ENCODE results near the gene TUNAR. TPM values are rescaled to one million over a fixed set of nuclear protein-coding genes. Genes with fewer than 3 reads are reported as not detected.

The TUNAR gene
- polyA plus RNA-seq, 6 donors from 2014 or later, result 1.9 to 4.0 (median 2.2) TPM; not detected in 2

DNA sequence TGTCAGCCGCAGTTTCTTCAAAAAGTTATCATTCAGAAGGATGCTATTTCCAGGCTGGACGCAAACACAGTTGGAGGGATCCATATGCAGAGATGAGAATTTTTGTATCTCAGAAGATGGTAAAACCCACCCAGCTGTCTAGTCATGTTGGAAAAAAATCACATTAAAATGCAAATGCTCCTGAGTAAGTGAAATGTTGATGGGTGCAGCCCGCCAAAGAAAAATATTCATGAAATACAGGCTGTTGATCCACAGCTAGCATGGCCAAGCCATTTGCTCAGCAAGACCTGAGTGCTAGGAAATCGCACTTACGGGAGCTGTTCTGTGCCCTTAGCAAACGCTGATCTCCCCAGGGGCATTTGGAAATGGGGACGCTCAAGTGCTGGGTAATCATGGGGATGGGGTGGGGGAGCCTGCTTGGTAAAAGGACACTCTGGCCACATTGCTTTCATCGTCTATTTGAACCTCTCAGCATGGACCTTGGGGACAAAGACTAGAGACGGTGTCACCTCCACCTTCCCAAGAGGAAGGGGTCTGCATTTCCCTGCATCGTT lies 25.7 kb downstream of the TUNAR start:
- no peak for ATAC-seq (ENCODE audit: low read depth in 2 of 2)
- no peak for DNase-seq
- no peaks in the 10 kb centered on the region for H3K9me3 Mint-ChIP-seq
- no peak overlapping the region for H3K4me3 Mint-ChIP-seq
- H3K27me3 Mint-ChIP-seq, result peaks cover 12 to 40% (median 18%) of the 10 kb centered on the region in 3 donors
- H3K27ac Mint-ChIP-seq, result no peak overlapping the region
- H3K4me1 Mint-ChIP-seq, result peaks cover 0 to 4% (median 4%) of the 10 kb centered on the region in 3 donors
- peaks cover 9 to 22% of the 10 kb centered on the region in 2 donors for H3K36me3 Mint-ChIP-seq

DNA sequence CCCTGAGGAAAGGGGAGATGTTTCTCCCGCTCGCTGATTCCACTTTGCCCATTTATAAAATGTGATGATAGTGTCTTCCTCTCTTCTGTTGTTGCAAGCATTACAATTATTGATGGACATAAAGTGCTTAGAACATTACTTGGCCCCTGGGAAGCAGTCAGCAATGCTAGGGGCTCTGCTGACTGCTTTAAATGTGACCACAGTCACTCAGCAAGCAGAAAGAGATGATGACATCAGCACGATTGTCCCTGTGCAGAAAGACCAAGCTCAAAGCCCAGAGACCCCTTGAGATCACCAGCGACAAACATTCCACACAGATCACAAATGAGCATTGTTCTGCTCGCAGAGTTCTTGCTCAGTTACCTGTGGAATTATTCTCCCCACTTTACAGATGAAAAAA lies 26.5 kb downstream of the TUNAR start:
- Mint-ChIP-seq H3K4me1 (peaks cover 0 to 4% (median 4%) of the 10 kb centered on the region in 3 donors), H3K27ac (no peak overlapping the region)

DNA sequence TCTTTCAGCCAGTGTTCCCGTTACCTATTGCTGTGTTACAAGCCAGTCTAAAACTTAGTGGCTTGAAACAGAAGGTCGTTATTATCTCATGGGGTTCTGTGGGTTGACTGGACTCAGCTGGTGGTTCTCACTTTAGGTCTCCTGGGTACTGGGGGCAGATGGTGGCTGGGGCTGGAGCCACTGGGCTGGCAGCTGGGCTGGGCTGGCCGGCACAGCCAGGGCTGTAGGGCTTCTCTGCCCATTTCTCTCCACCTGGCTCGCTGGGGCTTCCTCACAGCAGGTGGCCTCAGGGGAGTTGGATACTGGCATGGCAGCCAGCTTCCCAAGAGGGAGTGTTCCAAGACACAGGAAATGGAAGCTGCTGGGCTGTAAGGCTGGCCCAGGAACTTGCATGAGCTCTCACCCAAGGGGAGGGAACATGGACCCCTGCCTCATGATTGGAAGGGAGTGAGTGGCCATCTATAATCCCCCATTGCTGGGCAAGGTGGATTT lies 27.0 kb downstream of the TUNAR start:
- H3K27me3 Mint-ChIP-seq, result peaks cover 8 to 32% (median 18%) of the 10 kb centered on the region in 3 donors
- no peak for ATAC-seq (ENCODE audit: low read depth in 2 of 2)
- DNase-seq, result no peak
- peaks cover 9 to 22% of the 10 kb centered on the region in 2 donors for H3K36me3 Mint-ChIP-seq
- no peaks in the 10 kb centered on the region for H3K9me3 Mint-ChIP-seq
- H3K4me3 Mint-ChIP-seq, result no peak overlapping the region
- peaks cover 0 to 4% (median 4%) of the 10 kb centered on the region in 3 donors for H3K4me1 Mint-ChIP-seq
- H3K27ac Mint-ChIP-seq, result no peak overlapping the region

More for the DNA sequence above, 26.5 kb downstream of the TUNAR start:
- ATAC-seq (ENCODE audit: low read depth in 2 of 2) (no peak), DNase-seq (no peak)
- peaks cover 9 to 22% of the 10 kb centered on the region in 2 donors for H3K36me3 Mint-ChIP-seq
- peaks cover 8 to 32% (median 18%) of the 10 kb centered on the region in 3 donors for H3K27me3 Mint-ChIP-seq
- no peak overlapping the region for H3K4me3 Mint-ChIP-seq
- no peaks in the 10 kb centered on the region for H3K9me3 Mint-ChIP-seq

DNA sequence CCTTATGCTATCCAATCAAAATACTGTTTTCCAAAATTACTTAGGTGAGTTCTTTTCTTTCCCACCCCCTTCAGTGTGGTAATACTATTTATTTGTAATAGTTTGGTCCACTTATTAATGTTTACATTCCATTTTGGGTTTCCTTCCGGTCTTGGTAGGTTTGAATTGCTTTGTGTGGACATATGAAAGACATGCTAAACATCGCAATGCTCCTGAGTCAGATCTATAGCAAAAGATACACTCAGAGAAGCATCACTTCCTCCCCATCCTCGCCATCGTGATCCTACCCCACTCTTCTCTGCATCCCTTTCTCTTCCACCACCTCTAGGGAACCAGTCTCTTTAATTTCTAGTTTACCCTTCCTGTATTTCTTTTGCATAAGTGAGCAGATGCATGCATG lies 30.0 kb downstream of the TUNAR start:
- Mint-ChIP-seq H3K4me3 (no peak overlapping the region), H3K27me3 (peaks cover 8 to 24% (median 11%) of the 10 kb centered on the region in 3 donors), H3K36me3 (peaks cover 3 to 12% of the 10 kb centered on the region in 2 donors), H3K9me3 (no peaks in the 10 kb centered on the region), H3K27ac (no peak overlapping the region), H3K4me1 (peaks cover 0 to 4% (median 2%) of the 10 kb centered on the region in 3 donors)
- ATAC-seq (ENCODE audit: low read depth in 2 of 2) (no peak), DNase-seq (no peak)

DNA sequence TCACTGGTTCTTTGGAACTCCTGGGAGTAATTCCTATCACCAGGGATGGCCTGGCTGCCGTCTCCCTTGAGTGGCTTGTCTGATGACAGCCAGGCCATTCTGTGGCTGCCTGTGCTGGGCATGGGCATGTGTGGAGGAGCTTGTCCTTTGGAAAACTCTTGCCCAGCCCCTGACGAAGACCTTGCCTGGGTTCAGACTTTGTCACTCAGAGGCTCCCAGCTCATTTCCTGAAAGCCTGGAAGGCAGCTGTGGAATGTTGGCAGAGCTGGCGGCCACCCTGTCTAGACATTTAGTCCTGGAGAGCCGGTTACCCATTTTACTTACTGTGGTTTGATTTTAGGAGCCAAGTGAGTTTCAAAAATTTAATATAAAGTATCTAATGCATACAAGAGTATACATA lies 34.0 kb downstream of the TUNAR start:
- ATAC-seq (ENCODE audit: low read depth in 2 of 2), result no peak
- H3K4me3 Mint-ChIP-seq, result no peak overlapping the region
- peaks cover 3 to 7% of the 10 kb centered on the region in 2 donors for H3K36me3 Mint-ChIP-seq
- no peaks in the 10 kb centered on the region for H3K9me3 Mint-ChIP-seq
- no peak overlapping the region for H3K27ac Mint-ChIP-seq
- DNase-seq, result no peak
- H3K27me3 Mint-ChIP-seq, result peaks cover 4 to 14% (median 6%) of the 10 kb centered on the region in 3 donors
- peaks cover 0 to 4% (median 0%) of the 10 kb centered on the region in 3 donors for H3K4me1 Mint-ChIP-seq

DNA sequence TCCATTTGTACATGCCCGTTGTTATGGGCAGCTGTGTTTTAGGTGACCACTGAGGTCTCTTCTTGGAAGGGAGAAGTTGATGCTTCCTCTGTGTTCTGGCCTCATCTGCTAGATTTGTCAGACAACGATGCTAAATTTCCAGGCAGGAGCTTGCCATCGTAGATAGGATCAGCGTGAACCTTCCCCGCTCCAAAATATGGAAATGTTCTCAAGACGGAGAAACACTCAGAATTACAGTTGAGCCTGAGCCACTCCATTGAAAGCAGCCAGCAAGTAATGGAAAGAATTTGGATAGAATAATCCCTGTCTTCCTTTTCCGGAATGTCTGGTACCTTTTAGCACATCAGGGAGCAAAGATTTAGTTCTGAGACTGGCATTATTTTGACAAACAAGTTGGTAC lies 34.8 kb downstream of the TUNAR start:
- peaks cover 0 to 4% (median 0%) of the 10 kb centered on the region in 3 donors for H3K4me1 Mint-ChIP-seq
- peaks cover 3 to 7% of the 10 kb centered on the region in 2 donors for H3K36me3 Mint-ChIP-seq
- no peaks in the 10 kb centered on the region for H3K9me3 Mint-ChIP-seq
- H3K27me3 Mint-ChIP-seq, result peaks cover 4 to 14% (median 6%) of the 10 kb centered on the region in 3 donors
- no peak for DNase-seq
- ATAC-seq (ENCODE audit: low read depth in 2 of 2), result no peak
- no peak overlapping the region for H3K4me3 Mint-ChIP-seq
- H3K27ac Mint-ChIP-seq, result no peak overlapping the region

DNA sequence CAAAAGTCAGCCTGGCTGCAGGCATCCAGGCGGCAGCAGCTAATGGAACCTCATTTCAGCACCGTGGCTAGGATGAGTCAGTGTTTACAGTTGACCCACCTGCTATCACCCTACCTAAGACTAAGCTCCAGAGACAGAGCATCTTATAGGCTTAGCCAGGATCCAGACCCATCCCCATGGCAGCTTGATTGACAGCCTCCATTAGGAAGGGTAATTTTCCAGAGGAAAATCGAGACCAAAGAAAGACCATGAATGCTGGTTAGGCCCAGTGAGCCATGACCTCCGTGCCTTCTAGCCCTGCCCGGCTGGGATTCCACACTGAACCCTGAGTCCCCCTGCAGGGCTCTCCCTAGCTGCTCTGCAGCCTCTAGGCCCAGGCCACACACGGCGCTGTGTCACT lies 38.7 kb downstream of the TUNAR start:
- ATAC-seq (ENCODE audit: low read depth in 2 of 2), result no peak
- Mint-ChIP-seq H3K9me3 (no peaks in the 10 kb centered on the region), H3K36me3 (peaks cover 0 to 6% of the 10 kb centered on the region in 2 donors), H3K4me3 (no peak overlapping the region), H3K27me3 (peaks cover 0 to 14% (median 6%) of the 10 kb centered on the region in 3 donors), H3K27ac (no peak overlapping the region), H3K4me1 (no peaks in the 10 kb centered on the region)
- DNase-seq, result no peak

DNA sequence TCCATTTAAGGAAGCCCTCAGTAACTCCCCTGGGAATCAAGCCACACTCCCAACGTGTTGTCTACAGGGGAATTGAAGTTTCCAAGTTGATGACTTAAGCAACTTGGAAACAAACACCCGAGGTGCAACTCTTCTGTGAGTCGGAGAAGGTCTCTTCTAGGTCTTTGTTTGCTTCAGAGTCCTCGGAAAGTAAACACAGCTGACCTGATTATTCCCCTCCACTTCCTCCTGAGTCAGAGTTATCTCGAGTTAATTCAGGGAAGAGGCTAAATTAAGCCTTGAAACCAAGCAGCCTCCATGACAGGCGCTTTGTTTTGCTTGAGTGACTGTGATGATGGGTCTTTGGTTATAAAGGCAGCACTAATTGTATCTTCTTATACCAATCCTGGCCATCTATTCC lies 41.8 kb downstream of the TUNAR start:
- Mint-ChIP-seq H3K4me3 (no peak overlapping the region), H3K4me1 (no peaks in the 10 kb centered on the region), H3K9me3 (no peaks in the 10 kb centered on the region), H3K36me3 (peaks cover 4 to 6% of the 10 kb centered on the region in 2 donors), H3K27ac (peak overlapping the region in 1 of 6 donors; percentile 53), H3K27me3 (peaks cover 0 to 7% (median 0%) of the 10 kb centered on the region in 3 donors)
- ATAC-seq (ENCODE audit: low read depth in 2 of 2) (no peak), DNase-seq (no peak)

DNA sequence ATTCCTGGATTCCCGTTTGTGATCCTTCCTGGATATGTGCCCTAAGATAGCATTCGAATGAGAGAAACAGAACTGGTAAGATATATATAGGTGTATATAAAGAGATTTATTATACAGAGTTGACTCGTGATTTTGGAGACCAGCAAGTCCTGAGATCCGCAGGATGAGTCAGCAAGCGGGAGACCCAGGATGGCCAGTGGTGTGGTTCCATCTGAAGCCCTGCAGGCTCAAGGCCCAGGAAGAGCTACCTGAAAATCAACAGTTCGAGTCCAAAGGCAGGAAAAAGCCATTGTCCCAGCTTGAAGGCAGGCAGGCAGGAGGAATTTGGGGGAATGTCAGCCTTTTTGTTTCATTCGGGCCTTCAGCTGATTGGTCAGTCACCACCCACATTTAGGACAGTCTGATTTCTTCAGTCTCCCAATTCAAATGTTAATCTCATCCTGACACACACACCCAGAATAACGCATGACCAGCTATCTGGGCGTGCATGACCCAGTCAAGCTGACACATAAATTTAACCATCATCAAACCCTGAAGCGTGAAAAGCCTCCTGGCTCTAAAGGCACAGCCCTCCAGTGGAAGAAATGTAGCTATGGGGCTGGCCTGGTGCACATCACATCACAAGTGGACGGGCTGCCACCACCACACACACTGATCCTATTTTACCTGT lies 44.3 kb downstream of the TUNAR start:
- H3K9me3 Mint-ChIP-seq, result peaks cover 0 to 2% (median 0%) of the 10 kb centered on the region in 7 donors
- no peak overlapping the region for H3K4me3 Mint-ChIP-seq
- DNase-seq (no peak), ATAC-seq (ENCODE audit: low read depth in 2 of 2) (no peak)
- H3K36me3 Mint-ChIP-seq, result peaks cover 4 to 6% of the 10 kb centered on the region in 2 donors
- no peaks in the 10 kb centered on the region for H3K27me3 Mint-ChIP-seq
- no peaks in the 10 kb centered on the region for H3K4me1 Mint-ChIP-seq
- no peak overlapping the region for H3K27ac Mint-ChIP-seq

DNA sequence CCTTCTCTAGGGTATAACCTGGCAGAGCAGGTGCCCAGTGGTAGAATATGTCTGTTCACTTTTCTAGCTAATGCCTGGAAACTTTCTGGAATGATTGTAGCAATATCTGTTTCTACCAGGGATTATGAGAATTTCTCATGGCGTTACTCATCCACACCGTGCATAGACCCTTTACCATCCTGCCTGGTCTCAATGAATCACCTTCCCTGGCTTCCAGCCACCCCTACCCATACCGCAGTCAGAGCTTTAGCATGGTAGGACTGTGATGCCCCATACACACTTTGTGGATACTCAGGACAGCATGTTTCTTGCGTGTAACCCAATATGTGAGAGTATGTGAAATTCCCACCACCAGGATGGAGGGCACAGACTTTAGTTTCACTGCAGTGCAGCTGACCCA lies 45.4 kb downstream of the TUNAR start:
- Mint-ChIP-seq H3K9me3 (peaks cover 0 to 2% (median 0%) of the 10 kb centered on the region in 7 donors), H3K27me3 (peaks cover 0 to 1% (median 0%) of the 10 kb centered on the region in 3 donors), H3K4me1 (no peaks in the 10 kb centered on the region), H3K27ac (no peak overlapping the region), H3K36me3 (peaks cover 4 to 6% of the 10 kb centered on the region in 2 donors), H3K4me3 (no peak overlapping the region)
- DNase-seq, result no peak
- no peak for ATAC-seq (ENCODE audit: low read depth in 2 of 2)

DNA sequence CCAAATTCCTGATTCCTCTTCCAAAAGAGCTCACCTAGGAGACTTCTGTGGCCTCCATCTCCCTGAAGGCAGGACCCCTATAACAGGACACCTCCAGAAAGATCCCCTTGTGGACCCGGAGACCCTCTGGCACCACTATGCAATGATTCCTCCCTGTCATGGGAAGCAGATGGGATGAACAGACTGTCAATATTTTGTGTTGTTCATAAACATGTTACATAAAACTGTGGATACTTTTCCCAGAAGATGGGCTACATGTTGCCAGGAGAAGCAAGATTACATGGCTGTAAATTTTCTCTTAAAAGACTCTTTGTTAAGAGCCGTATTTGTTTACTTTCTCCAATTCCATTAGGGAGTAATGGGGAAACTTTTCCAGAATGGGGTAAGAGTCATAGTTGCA lies 52.1 kb downstream of the TUNAR start:
- Mint-ChIP-seq H3K9me3 (peaks cover 0 to 2% (median 0%) of the 10 kb centered on the region in 7 donors), H3K27me3 (peaks cover 16 to 34% (median 22%) of the 10 kb centered on the region in 3 donors), H3K27ac (peak overlapping the region in 1 of 6 donors; percentile 49), H3K4me1 (no peaks in the 10 kb centered on the region), H3K36me3 (peaks cover 4 to 6% of the 10 kb centered on the region in 2 donors), H3K4me3 (no peak overlapping the region)
- DNase-seq (no peak), ATAC-seq (ENCODE audit: low read depth in 2 of 2) (no peak)

DNA sequence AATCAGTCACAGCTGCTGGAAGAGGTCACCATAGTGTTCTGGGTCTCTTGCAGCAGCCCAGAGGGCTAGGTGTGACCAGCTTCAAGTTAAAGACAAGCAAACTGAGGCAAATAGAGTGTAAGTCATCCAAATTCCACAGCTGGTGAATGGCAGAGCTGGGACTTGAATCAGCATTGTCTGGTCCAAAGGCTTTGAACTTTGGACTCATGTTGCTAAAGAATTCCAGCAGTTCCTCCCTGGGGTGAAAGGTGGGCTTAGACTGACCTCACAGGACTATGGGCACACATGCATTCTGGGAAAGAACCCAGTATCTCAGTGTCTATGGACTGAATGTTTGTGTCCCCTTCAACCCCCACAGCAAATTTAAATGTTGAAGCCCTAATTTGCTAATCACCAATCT lies 54.8 kb downstream of the TUNAR start:
- peaks cover 4 to 6% of the 10 kb centered on the region in 2 donors for H3K36me3 Mint-ChIP-seq

DNA sequence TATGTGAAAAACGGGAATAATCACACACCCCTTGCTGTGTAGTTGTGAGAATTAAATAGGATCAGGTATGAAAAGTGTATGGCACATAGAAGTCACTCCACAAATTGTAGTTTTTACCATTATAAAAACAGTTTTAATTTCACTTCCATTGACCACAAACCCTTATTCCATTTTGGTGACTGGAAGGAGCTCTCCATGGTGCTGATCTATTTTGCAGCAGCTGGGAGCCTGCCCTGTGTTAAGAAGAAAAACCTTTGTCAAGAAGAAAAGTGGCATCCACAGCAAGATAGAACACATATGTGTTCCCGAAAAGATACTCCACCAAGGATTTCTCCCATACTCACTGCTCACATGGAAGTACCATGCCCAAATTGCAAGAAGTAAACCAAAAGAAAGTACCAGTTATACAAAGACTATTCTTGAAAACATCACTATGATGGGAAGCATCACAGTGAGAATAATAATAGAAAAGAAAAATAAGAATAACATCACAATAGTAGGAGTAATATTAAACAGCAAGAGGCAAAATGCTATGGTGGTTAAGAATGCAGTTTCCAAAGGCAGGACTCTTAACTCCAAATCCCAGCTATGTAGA lies 58.7 kb downstream of the TUNAR start:
- Mint-ChIP-seq H3K4me3 (no peak overlapping the region), H3K27ac (peak overlapping the region in 2 of 6 donors; percentile 28 to 75), H3K4me1 (no peaks in the 10 kb centered on the region), H3K36me3 (peaks cover 0 to 4% of the 10 kb centered on the region in 2 donors), H3K9me3 (peaks cover 2 to 18% (median 3%) of the 10 kb centered on the region in 7 donors), H3K27me3 (peaks cover 13 to 34% (median 20%) of the 10 kb centered on the region in 3 donors)
- no peak for DNase-seq
- ATAC-seq (ENCODE audit: low read depth in 2 of 2), result no peak

More for the DNA sequence above, 54.8 kb downstream of the TUNAR start:
- Mint-ChIP-seq H3K27me3 (peaks cover 16 to 45% (median 22%) of the 10 kb centered on the region in 3 donors), H3K27ac (no peak overlapping the region), H3K4me1 (no peaks in the 10 kb centered on the region), H3K4me3 (no peak overlapping the region), H3K9me3 (peaks cover 0 to 2% (median 0%) of the 10 kb centered on the region in 7 donors)
- DNase-seq, result no peak
- ATAC-seq (ENCODE audit: low read depth in 2 of 2), result no peak
